PC-3 (cell line): ENCODE results near the gene MTA3. TPM values are rescaled to one million over a fixed set of nuclear protein-coding genes. Genes with fewer than 3 reads are reported as not detected.

ENCODE experiments used
- ATAC-seq: fragments of 200-7000 bp; cut with Tn5 transposase; 2 replicates; pipeline ENCODE4 v1.9.1; 2020; ENCODE audit warnings: mild to moderate bottlenecking, moderate library complexity
- BruUV-seq: library from RNA; stranded (reverse); fragments of 400-500 nt; replicated peaks from 2 replicates; lab custom pipeline; 2021; lab: Mats Ljungman, UMichigan
- CTCF ChIA-PET: fragments of 300-600 bp; sonication (Branson Sonifier 250); formaldehyde crosslinking; loops from one replicate; lab custom pipeline; 2022; ENCODE audit warnings: antibody characterized with exemption; lab: Charles Lee
- POLR2A ChIA-PET: fragments of 300-600 bp; sonication (Branson Sonifier 250); formaldehyde crosslinking; loops from one replicate; lab custom pipeline; 2022; ENCODE audit warnings: antibody characterized with exemption; ENCODE audit not compliant: unreplicated experiment; lab: Charles Lee
- DNase-seq: peaks from one replicate; pipeline ENCODE4 v3.0.0-alpha.2; 2015
- H2AFZ ChIP-seq: fragments of 300-600 bp; sonication (generic); 2 replicates; pipeline ENCODE4 v1.6.0; 2016; ENCODE audit warnings: antibody characterized with exemption, low read length
- H3F3A ChIP-seq: fragments of 300-600 bp; sonication (generic); one replicate; pipeline ENCODE4 v1.6.0; 2017; ENCODE audit warnings: antibody characterized with exemption, low read length, control low read depth, mild to moderate bottlenecking; ENCODE audit not compliant: unreplicated experiment
- H3K27ac ChIP-seq: fragments of 300-600 bp; sonication (generic); 2 replicates; pipeline ENCODE4 v1.5.1; 2016; ENCODE audit warnings: mild to moderate bottlenecking, low read length
- H3K27me3 ChIP-seq: fragments of 300-600 bp; sonication (generic); 2 replicates; pipeline ENCODE4 v1.6.1; 2016; ENCODE audit warnings: low read length, mixed read lengths
- H3K36me3 ChIP-seq: fragments of 300-600 bp; sonication (generic); 2 replicates; pipeline ENCODE4 v1.6.1; 2016; ENCODE audit warnings: low read depth, mixed run types, low read length, mixed read lengths
- H3K4me1 ChIP-seq: fragments of 300-600 bp; sonication (generic); 2 replicates; pipeline ENCODE4 v1.5.1; 2016; ENCODE audit warnings: low read length; ENCODE audit not compliant: insufficient read depth
- H3K4me2 ChIP-seq: fragments of 300-600 bp; sonication (generic); 2 replicates; pipeline ENCODE4 v1.6.0; 2016; ENCODE audit warnings: low read length
- H3K4me3 ChIP-seq: fragments of 300-600 bp; sonication (generic); 2 replicates; pipeline ENCODE4 v1.5.1; 2016; ENCODE audit warnings: mild to moderate bottlenecking, low read length, mixed read lengths
- H3K79me2 ChIP-seq: fragments of 300-600 bp; sonication (generic); 2 replicates; pipeline ENCODE4 v1.6.1; 2017; ENCODE audit warnings: low read length, mixed read lengths
- H3K9ac ChIP-seq: fragments of 300-600 bp; sonication (generic); 2 replicates; pipeline ENCODE4 v1.6.0; 2016; ENCODE audit warnings: mild to moderate bottlenecking, low read length
- H3K9me2 ChIP-seq: fragments of 300-600 bp; sonication (generic); replicated peaks from 2 replicates; pipeline ENCODE4 v1.6.1; 2016; ENCODE audit warnings: mixed run types, low read length, mixed read lengths
- H3K9me3 ChIP-seq: fragments of 300-600 bp; sonication (generic); 2 replicates; pipeline ENCODE4 v1.6.1; 2016; ENCODE audit warnings: low read length, mixed read lengths
- H4K20me1 ChIP-seq: fragments of 300-600 bp; sonication (generic); 2 replicates; pipeline ENCODE4 v1.6.1; 2016; ENCODE audit warnings: low read length, mixed read lengths
- CTCF ChIP-seq: fragments of 300-600 bp; sonication (generic); conservative IDR thresholded peaks from 2 replicates; pipeline ENCODE4 v1.5.1; 2017; ENCODE audit warnings: antibody characterized with exemption, low read depth, mild to moderate bottlenecking, low read length
- EZH2 ChIP-seq: fragments of 300-600 bp; sonication (generic); IDR thresholded peaks from one replicate; pipeline ENCODE4 v1.6.1; 2017; ENCODE audit warnings: antibody characterized with exemption, mild to moderate bottlenecking, low read length; ENCODE audit not compliant: unreplicated experiment
- EZH2phosphoT487 ChIP-seq: fragments of 300-600 bp; sonication (generic); IDR thresholded peaks from 2 replicates; pipeline ENCODE4 v1.6.1; 2018; ENCODE audit warnings: mild to moderate bottlenecking, antibody characterized with exemption, low read length, borderline replicate concordance
- intact Hi-C: fragments of 100-400 bp; cut with micrococcal nuclease; formaldehyde crosslinking; loops from 2 replicates; pipeline ENCODE4 v1.9.0; 2023
- total RNA-seq: library from RNA; depleted of rRNA; stranded (reverse); fragments of >200 nt; gene quantifications from 2 replicates; pipeline ENCODE4 v1.2.3, GENCODE V29; 2014

MTA3 gene
- total RNA-seq, 1 experiment from 2014 or later: 27.3 TPM

GRCh38 chr2:42770288-42771131 lies 202.1 kb downstream of the MTA3 start:
- Histone ChIP-seq H3K9me3 (no peaks in the 10 kb centered on the region), H2AFZ (no peak overlapping the region), H3K79me2 (no peaks in the 10 kb centered on the region), H3K9me2 (no peaks in the 10 kb centered on the region), H3K27ac (no peak overlapping the region), H3K4me2 (no peak overlapping the region), H3K27me3 (no peaks in the 10 kb centered on the region), H3K9ac (no peak overlapping the region), H3F3A (no peaks in the 10 kb centered on the region), H4K20me1 (no peaks in the 10 kb centered on the region), H3K4me1 (no peaks in the 10 kb centered on the region), H3K36me3 (no peaks in the 10 kb centered on the region), H3K4me3 (no peak overlapping the region)
- ATAC-seq (peak; percentile 69), DNase-seq (peak; percentile 22)
- no TSS peak for BruUV-seq
- POLR2A ChIA-PET: no interaction called here
- TF ChIP-seq CTCF: peak; percentile 58
- no peak for TF ChIP-seq EZH2
- CTCF ChIA-PET: no interaction called here
- intact Hi-C loops: no loop called here

GRCh38 chr2:42771546-42772153 lies 203.2 kb downstream of the MTA3 start:
- H3K36me3 ChIP-seq: no peaks in the 10 kb centered on the region
- H3F3A ChIP-seq: no peaks in the 10 kb centered on the region
- no peak for TF ChIP-seq EZH2phosphoT487
- no peak for TF ChIP-seq EZH2
- TF ChIP-seq CTCF: no peak
- no peak overlapping the region for H3K4me2 ChIP-seq
- POLR2A ChIA-PET: no interaction called here
- no peak overlapping the region for H3K27ac ChIP-seq
- BruUV-seq: no TSS peak
- H3K4me3 ChIP-seq: no peak overlapping the region
- H3K9me2 ChIP-seq: no peaks in the 10 kb centered on the region
- DNase-seq (no peak), ATAC-seq (no peak)
- no peak overlapping the region for H2AFZ ChIP-seq
- no peaks in the 10 kb centered on the region for H3K27me3 ChIP-seq
- no peaks in the 10 kb centered on the region for H4K20me1 ChIP-seq
- CTCF ChIA-PET: no interaction called here
- no peaks in the 10 kb centered on the region for H3K4me1 ChIP-seq
- no peak overlapping the region for H3K9ac ChIP-seq
- intact Hi-C loops: no loop called here
- H3K79me2 ChIP-seq: no peaks in the 10 kb centered on the region
- H3K9me3 ChIP-seq: no peaks in the 10 kb centered on the region

- no peak overlapping the region for H3K4me2 ChIP-seq
- ChIA-PET POLR2A (no interaction called here), CTCF (no interaction called here)
- no peaks in the 10 kb centered on the region for H4K20me1 ChIP-seq
- H3K27me3 ChIP-seq: no peaks in the 10 kb centered on the region
- H3K4me3 ChIP-seq: no peak overlapping the region
- TF ChIP-seq CTCF (no peak), EZH2phosphoT487 (no peak)
- no peaks in the 10 kb centered on the region for H3K4me1 ChIP-seq
- no peaks in the 10 kb centered on the region for H3K79me2 ChIP-seq
- H3K9ac ChIP-seq: no peak overlapping the region
- no peaks in the 10 kb centered on the region for H3K9me2 ChIP-seq
- H3K27ac ChIP-seq: no peak overlapping the region
- no peaks in the 10 kb centered on the region for H3F3A ChIP-seq
- no peak overlapping the region for H2AFZ ChIP-seq
- DNase-seq (no peak), ATAC-seq (no peak)
- BruUV-seq: no TSS peak
- no peaks in the 10 kb centered on the region; the same call in 1 of the 2 replicates for H3K36me3 ChIP-seq
- 0 out of 2 replicates have a peak, but pooled peaks cover 6% of the 10 kb centered on the region for H3K9me3 ChIP-seq
- intact Hi-C loops: no loop called here
Observed at GRCh38 chr2:42775186-42775585, 206.8 kb downstream of the MTA3 start.
